GM18520 (cell line): Measurements from ENCODE around the gene MAGI1.

Source experiments
- ATAC-seq: cut with Tn5 transposase; IDR thresholded peaks from one replicate; pipeline ENCODE4 v1.9.1; 2021; ENCODE audit not compliant: unreplicated experiment

Gene MAGI1

GRCh38 chr3:65600888-65601287, 437.8 kb downstream of the MAGI1 start:
- ATAC-seq = no peak

- no peak for ATAC-seq
Observed at GRCh38 chr3:65597952-65598413, 440.7 kb downstream of the MAGI1 start.

- no peak for ATAC-seq
Observed at GRCh38 chr3:65597226-65597951, 441.3 kb downstream of the MAGI1 start.

- ATAC-seq = no peak
Observed at GRCh38 chr3:65596571-65597225, 442.0 kb downstream of the MAGI1 start.

GRCh38 chr3:65596029-65596300, 442.8 kb downstream of the MAGI1 start:
- no peak for ATAC-seq

GRCh38 chr3:65595222-65596028, 443.3 kb downstream of the MAGI1 start:
- ATAC-seq = no peak

- no peak for ATAC-seq
Observed at GRCh38 chr3:65593780-65594752, 444.7 kb downstream of the MAGI1 start.

- no peak for ATAC-seq
Observed at GRCh38 chr3:65591313-65591712, 447.4 kb downstream of the MAGI1 start.

GRCh38 chr3:65588884-65589283, 449.8 kb downstream of the MAGI1 start:
- ATAC-seq = no peak

- ATAC-seq = no peak
Observed at GRCh38 chr3:65587650-65588439, 450.9 kb downstream of the MAGI1 start.

GRCh38 chr3:65584913-65585312, 453.8 kb downstream of the MAGI1 start:
- ATAC-seq = no peak

GRCh38 chr3:65584002-65584401, 454.7 kb downstream of the MAGI1 start:
- no peak for ATAC-seq

GRCh38 chr3:65583188-65583587, 455.5 kb downstream of the MAGI1 start:
- ATAC-seq = no peak

- no peak for ATAC-seq
Observed at GRCh38 chr3:65582012-65582717, 456.6 kb downstream of the MAGI1 start.

- no peak for ATAC-seq
Observed at GRCh38 chr3:65581313-65581712, 457.4 kb downstream of the MAGI1 start.

GRCh38 chr3:65578861-65579260, 459.9 kb downstream of the MAGI1 start:
- ATAC-seq = no peak

GRCh38 chr3:65577843-65578430, 460.8 kb downstream of the MAGI1 start:
- no peak for ATAC-seq

- ATAC-seq = no peak
Observed at GRCh38 chr3:65576966-65577365, 461.8 kb downstream of the MAGI1 start.

GRCh38 chr3:65576228-65576627, 462.5 kb downstream of the MAGI1 start:
- ATAC-seq = no peak
